Left colon (tissue), 2 donors: Measurements from ENCODE around the gene POP5. TPM values are rescaled to one million over a fixed set of nuclear protein-coding genes. Genes with fewer than 3 reads are reported as not detected.

Experiments
- total RNA-seq, 2 donors: library from RNA; stranded (reverse); fragmentation: NEBNext Ultra II Directional; extraction: Animal tissue kit (Norgen Biotek cat#: 25700); gene quantifications; one replicate each; pipeline ENCODE4 v1.2.1, GENCODE V29; 2021
- donor health status: DM: no; HTN: no; CAD: no.
- donor health status: DM: yes; HTN: yes; CAD: no.

The POP5 gene
- total RNA-seq, 2 donors from 2014 or later = 28.5 to 34.5 TPM

Other genes starting within 250 kb of the POP5 start
- 1 to 10 TPM; 3.4 to 7.4 TPM for gene MSI1, start 212.2 kb downstream of the POP5 start, total RNA-seq
- gene COX6A1, start 143.3 kb downstream of the POP5 start, total RNA-seq = 1,000 to 10,000 TPM in 1 of 2 donors, 100 to 1,000 TPM in 1; 936 to 1,140 TPM
- 10 to 100 TPM; 14.1 to 20.1 TPM for gene TRIAP1, start 135.0 kb downstream of the POP5 start, total RNA-seq
- 10 to 100 TPM; 18.9 to 32.7 TPM for gene GATC, start 135.0 kb downstream of the POP5 start, total RNA-seq
- 100 to 1,000 TPM; 135 to 143 TPM for gene SRSF9, start 111.7 kb downstream of the POP5 start, total RNA-seq
- gene DYNLL1, start 85.3 kb downstream of the POP5 start, total RNA-seq = 100 to 1,000 TPM; 338 to 371 TPM
- 10 to 100 TPM; 31.2 to 35.1 TPM for gene COQ5, start 52.2 kb downstream of the POP5 start, total RNA-seq
- 100 to 1,000 TPM; 211 to 223 TPM for gene RNF10, start 47.0 kb downstream of the POP5 start, total RNA-seq
- 1 to 10 TPM; 1.2 to 2.5 TPM for gene CABP1, start 59.2 kb upstream of the POP5 start, total RNA-seq
- 100 to 1,000 TPM; 271 to 278 TPM for gene MLEC, start 105.7 kb upstream of the POP5 start, total RNA-seq
- gene UNC119B, start 129.1 kb upstream of the POP5 start, total RNA-seq = 10 to 100 TPM; 15.1 to 27.5 TPM
- gene ACADS, start 144.4 kb upstream of the POP5 start, total RNA-seq = 100 to 1,000 TPM; 183 to 209 TPM